ENCODE data around the gene SLC14A1.
"Not testable (repeated sequence)": the region's sequence is repeated elsewhere in the genome, so short reads cannot be mapped to it uniquely, and the experiment has no call there.

The SLC14A1 gene

DNA sequence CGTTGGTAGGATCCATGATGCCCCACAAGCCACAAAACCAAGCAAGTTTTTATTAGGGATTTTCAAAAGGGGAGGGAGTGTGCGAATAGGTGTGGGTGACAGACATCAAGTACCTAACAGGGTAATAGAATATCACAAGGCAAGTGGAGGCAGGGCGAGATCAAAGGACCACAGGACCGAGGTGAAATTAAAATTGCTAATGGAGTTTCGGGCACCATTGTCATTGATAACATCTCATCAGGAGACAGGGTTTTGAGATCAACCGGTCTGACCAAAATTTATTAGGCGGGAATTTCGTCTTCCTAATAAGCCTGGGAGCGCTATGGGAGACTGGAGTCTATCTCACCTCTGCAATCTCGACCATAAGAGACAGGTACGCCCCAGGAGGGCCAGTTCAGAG is 33.7 kb downstream of the SLC14A1 start:
- DNase-seq (ENCODE audit: low read depth in 2 of 2) = not testable (repeated sequence)

DNA sequence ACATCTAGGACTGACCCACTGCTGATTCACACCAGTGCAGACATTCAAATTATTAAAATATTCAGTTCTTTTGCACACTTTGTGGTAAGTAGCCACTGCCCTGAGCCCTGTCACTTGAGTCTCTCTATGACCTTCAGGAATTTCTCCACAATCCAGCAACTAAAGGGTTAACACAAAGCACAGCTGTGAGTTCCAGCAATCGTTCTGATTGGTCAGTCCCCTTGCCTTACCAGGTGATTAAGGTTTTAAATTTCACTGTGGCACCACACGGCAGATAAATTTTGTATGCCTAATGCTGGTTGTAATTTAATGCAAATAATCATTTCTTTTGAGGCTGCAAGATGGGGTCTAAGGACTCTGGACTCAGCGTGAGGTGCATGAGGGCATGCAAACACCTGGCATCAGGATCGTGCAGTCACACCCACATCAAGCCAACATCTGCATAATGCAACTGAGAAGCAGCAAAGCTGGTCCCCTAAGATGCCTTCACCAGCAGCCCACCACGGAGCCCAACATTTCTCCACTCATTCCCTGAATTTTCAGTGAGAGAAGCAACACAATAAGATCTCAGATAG is 36.6 kb downstream of the SLC14A1 start:
- no peak for DNase-seq (ENCODE audit: low read depth in 2 of 2)

DNA sequence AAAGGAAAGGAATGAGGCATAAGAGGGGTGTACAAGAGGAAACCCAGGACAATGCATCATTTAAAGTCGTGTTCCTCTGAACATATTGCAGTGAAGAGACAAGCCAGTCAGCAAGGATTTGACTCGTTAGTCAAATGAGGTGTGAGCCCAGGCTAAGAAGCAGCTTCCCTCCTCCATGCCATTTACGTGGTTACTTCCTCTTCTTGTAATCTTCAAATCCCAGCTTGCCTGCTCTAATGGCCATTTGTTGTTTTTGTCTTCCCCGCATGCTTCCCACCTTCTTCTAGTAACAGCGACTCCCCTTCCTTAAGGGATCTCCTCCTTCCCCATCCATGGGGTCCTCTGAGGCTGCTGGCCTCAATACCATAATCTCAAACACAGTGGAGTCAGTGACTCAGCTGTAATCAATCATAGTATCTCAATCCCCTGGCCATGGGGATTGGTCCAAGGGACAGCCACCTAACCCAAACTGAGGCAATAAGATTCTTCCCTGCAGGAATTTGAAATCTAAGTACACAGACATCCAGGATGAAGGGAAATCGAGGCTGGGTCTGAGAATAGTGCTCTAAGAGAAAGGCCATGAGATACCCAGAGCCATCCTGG is 37.6 kb downstream of the SLC14A1 start:
- DNase-seq (ENCODE audit: low read depth in 2 of 2) = no peak

DNA sequence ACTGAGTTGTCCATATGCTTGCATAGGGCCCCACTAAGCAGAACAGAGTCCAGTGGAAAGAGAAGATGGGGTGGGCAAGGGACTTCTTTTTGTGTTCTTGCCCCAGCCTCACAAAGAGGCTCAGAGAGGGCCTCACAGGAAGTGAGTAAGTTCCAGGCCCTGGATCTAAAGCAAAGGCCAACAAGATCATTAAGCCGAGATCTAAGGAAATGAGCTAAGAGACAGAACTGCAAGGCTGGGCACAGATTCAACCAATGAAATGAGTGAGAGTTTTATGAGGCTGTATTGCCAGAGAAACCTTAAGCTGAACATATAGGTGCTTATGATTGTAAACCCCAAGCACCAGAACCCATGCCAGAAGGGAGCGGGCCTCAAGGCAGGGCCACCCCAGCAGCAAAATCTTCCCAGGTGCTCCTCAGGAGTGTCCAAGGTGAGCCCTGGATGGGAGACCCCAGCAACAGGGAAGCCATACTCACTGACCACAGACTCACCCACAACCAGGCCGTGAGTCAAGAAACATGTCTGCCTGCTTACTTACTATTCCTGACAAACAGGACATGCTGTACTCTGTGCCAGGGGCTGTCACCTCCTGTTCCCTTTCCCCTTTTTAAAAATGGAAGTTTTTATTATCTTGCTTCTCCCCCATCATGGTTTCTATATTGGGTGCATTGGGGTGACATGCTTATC is 40.2 kb downstream of the SLC14A1 start:
- no peak for DNase-seq (ENCODE audit: low read depth in 2 of 2)

DNA sequence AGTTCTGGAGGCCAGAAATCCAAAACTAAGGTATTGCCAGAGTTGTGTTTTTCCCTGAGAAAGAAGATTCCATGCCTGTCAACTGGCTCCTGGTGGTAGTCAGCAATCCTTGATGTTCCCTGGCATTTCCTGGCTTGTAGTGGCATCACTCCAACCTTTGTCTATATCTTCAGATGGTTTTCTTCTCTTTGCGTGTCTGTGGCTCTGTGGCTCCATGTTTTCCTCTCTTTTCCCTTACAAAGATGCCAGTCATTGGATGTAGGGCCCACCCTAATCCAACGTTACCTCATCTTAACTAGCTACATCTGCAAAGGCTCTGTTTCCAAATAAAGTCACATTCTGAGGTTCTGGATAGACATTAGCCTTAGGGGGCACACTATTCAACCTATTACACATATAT is 41.8 kb downstream of the SLC14A1 start:
- no peak for DNase-seq (ENCODE audit: low read depth in 2 of 2)

DNA sequence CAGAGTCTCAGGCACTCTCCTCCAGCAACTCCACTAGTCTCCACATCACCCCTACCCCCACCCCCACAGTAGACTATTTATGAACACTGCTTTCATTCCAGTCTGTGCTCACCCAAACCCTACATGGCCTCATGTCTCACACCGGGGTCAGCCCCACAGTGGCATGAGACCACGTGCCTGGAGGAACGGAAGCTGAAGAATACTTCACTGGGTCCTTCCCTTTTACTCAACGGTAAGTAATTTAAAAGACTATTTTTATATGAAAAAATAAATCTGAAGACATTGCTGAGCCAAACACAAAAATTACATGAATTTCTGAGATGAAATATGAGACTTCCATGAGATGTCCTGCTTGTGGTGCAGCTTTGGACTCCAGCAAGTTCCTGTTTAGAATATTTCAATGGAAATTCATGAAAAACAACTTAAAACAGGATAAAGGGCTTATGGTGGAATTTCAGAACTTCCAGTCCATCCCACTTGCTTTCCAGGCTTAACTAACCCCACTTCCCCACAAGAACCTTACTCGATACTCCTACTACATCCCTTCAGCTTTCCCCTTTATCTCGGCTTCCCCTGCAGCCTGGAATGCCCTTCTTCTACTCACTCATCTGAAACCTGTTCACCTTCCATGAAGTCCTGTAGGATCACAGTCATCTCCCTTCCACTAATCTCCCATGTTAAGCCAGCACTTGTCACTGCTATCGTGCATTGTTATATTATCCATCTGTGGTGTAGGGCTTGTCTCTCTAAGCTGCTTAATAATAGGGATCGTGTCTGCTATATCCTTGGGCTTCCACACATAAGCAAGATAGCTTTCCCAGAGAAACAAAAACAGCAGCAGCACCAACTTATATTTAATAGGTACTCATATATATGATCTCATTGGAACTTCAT is 47.9 kb downstream of the SLC14A1 start:
- no peak for DNase-seq (ENCODE audit: low read depth in 2 of 2)

DNA sequence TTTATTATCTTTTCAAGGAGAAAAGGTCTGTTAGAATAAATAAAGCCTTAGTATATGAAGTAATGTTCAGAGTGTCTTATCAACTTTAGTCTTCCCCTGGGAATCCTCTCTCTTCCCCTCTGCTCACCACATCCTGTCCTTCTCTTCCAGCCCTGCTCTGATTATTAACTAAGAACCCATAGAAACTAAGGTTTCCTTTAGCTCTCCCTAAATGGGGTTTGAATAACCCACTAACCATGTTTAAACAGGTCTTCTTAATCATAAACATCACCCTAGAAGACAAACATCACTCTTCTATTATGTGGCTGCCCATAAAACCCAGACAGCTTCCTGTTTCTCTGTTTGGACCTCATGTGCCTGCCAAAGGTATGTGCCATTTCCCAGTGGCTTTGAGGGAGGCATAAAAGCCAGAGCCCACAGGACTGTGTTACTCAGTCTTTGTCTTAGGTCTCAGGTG is 50.1 kb downstream of the SLC14A1 start:
- no peak for DNase-seq (ENCODE audit: low read depth in 2 of 2)

DNA sequence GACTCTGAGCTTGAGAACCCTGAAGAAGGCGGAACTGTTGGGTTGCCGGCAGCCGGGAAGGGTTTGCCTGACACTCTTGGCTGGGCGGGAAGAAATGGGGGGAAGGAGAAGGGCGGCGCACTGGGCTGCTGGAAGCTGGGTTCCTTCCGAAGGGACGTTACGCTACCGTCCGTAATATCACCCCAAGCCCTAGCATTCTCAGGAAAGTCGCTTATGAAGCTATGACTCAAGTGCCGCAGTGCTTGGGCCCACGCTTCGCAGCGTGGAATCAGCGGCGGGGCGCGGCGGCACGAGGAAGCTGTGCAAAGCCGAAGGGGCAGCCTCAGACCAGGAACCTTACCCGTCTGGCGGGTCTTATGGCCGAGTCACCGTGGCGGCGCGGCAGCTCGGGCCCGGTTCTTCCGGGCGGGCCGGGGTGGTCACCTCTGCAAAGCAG is 51.3 kb downstream of the SLC14A1 start:
- DNase-seq (ENCODE audit: low read depth in 2 of 2) = peak; percentile 64 to 65

DNA sequence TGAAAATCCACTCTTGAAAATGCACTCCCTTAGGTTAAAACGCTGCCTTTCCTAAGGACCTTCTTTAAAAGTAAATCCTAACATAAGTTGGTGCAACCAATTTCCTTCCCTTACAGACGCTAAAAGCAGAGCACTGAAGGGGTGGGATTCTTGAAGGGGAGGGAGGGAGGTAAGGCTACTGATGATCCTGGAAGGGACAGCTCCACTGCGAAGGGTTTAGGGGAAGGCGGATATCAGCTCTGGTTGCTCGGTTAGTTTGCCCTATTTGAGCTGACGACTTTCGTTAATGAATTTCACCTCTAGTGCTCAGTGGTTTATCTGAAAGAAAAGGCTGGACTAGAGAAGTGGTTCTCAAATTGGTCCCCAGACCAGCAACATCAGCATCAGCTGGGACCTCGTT is 51.8 kb downstream of the SLC14A1 start:
- DNase-seq (ENCODE audit: low read depth in 2 of 2) = no peak

DNA sequence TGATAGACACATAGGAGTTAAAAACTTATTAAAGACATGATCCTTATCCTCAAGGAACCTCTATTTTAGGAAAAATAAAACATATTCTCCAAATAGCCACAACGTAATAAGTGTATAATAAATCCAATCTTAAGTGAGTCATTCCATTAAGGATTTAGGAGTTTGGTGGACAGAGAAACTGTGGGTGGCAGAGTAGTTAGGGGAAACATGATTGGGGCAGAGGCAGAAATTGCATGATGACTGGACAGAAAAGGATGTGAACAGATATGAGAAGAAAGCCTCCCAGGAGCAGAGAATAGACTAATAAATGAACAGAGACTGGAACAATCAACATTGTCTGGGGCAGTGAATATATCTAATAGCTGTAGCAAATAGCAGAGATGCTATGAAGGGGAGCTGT is 53.4 kb downstream of the SLC14A1 start:
- no peak for DNase-seq (ENCODE audit: low read depth in 2 of 2)

DNA sequence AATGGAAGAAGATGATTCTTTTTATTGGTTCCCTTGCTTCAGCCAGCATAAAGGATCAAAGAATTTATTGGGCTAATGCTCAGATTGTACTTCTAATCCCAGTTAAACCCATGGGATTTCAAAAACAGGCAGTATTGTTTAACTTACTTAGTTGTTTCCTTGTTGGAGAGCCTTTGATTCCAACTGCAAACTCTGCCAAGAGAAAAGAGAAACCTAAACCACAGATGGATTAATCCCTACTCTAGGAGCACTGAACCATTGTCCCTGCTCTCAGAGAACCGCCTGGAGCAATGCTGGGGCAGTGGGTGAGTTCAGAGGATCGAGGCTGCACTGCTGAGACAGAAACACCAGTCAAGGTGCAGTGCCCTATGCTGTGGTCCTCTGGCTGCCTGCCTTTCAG is 56.6 kb downstream of the SLC14A1 start:
- no peak for DNase-seq (ENCODE audit: low read depth in 2 of 2)

DNA sequence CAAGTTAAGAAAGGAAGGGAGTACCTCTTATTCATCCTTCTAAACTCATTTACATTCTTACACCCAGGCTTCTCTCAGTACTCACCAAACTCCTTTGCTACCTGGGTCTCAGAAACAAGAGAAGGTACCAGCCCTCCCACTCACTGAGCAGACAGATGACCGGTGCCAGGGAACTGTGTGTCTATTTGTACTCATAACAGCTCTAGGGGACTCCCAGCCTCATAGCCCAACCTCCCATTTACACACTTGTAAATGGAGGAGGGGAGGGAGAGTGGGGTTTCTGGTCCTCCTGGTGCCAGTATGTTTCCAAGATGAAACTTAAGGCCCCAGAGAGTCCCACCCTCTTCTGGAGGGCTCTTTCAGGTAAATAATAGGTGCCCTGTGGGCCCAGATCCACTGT is 58.7 kb downstream of the SLC14A1 start:
- no peak for DNase-seq (ENCODE audit: low read depth in 2 of 2)

DNA sequence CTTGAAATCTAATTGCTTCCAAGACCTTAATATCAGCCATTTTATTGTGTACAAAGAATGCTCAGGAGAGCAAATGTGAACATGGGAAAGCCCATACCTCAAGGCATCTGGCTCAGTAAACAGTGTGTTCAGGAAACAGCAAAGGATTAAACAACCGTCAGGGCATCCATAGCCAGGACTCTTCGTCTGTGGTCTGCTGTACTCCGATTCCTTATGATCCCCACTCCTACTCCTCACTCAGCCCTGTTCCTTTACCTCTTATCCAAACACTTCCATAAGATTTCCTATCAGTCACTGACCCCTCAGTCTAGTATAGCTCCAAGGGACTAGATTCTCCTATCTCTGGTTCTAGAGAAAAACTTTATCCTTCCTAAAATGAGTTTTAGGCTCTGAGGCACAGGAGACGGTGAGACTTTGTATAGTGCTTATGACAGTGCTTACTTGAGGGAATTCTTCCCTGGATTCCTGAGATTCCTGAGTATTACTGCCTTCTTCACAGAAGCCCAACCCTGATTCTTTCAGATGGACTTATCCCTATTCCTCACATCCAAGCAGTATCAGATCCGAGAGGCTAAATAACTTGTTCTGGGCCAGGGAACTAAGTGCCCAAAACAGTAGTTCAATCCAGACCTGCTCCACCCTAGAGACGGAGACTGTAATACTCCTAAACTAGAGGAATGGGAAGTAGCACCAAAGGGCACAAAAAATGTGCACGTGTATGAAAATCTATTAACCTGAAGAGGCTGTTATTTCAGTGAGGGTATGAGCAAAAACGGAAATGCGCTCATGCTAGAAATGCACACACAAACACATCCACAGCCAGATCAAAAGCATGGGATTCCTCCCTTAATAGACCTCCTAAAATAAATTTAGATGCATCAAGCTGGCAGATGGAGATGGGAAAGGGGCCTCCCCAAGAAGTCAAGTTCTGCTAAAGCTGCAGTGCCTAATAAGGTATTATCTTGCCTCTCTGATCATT is 59.4 kb downstream of the SLC14A1 start:
- DNase-seq (ENCODE audit: low read depth in 2 of 2) = no peak

DNA sequence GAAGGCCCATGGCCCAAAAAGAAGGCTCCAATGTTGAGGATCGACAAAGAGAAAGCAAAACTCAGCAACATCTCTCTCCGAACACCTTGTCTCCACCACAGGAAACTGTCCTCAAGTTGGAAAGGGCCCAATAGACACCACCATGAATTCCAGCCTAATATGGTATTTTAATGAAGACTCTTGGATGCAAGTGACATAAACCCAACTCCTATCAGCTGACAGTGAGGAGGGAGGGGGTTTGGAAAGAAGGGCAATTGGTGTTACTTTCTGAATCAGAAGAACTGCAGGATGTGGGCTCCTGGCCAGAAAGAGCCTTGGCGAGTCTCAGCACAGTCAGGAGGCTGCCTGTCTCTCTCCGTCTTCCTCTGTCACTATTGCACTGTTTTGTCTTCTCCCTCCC is 61.2 kb downstream of the SLC14A1 start:
- no peak for DNase-seq (ENCODE audit: low read depth in 2 of 2)

DNA sequence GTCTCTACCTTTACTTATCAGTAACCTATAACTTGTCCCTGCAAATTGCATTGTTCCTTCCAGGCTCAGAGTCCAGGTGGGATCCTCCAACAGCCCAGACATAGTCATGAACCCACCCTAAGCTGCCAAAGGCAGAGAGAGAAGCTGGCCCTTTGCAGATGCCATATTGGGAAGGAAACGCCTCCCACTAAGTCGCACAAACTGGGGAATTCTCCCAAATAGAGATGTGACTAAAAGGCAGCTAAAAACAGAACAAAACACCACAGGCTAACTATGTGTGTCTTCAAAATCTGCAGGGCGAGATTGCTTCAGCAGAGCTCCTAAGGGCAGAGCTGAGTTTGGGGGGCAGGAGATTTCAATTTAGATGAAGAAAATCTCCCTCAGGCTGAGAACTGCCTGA is 63.0 kb downstream of the SLC14A1 start:
- no peak for DNase-seq (ENCODE audit: low read depth in 2 of 2)

DNA sequence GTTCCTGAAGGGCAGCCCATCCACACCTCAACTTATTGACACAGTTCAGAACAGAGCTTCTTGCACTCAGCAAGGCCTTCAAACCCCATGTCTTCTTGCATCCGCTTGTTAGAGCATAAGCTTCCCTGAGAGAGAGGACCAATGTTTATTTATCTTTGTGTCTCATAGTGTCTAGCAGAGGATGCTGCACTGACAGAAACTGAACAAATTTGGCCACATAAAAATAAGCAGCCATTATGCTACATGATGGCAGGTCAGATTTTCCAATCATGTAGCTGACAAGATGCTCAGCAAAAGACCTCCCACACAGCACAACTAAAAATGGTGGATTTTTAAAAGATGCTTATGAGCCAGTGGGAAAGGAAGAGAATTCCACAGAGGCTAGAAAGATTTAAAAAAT is 63.4 kb downstream of the SLC14A1 start:
- no peak for DNase-seq (ENCODE audit: low read depth in 2 of 2)

DNA sequence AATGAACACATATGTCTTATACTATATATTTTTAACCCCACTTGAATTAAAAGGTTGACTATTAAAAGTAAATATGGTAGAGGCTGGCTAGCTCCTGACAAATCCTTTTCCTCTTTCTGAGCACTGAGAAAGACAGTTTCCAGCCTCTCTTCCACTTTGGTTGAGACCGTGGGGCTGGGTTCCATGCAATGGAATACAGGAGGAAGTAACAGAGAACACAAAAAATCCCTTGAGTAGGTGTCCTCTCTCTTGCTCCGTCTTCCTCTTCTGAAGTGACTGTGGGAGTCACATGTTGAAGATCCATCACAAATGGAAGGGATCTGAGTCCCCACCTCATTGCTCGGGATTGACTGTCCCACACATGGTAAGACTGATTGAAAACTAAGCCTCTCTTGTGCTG is 64.9 kb downstream of the SLC14A1 start:
- DNase-seq (ENCODE audit: low read depth in 2 of 2) = no peak

DNA sequence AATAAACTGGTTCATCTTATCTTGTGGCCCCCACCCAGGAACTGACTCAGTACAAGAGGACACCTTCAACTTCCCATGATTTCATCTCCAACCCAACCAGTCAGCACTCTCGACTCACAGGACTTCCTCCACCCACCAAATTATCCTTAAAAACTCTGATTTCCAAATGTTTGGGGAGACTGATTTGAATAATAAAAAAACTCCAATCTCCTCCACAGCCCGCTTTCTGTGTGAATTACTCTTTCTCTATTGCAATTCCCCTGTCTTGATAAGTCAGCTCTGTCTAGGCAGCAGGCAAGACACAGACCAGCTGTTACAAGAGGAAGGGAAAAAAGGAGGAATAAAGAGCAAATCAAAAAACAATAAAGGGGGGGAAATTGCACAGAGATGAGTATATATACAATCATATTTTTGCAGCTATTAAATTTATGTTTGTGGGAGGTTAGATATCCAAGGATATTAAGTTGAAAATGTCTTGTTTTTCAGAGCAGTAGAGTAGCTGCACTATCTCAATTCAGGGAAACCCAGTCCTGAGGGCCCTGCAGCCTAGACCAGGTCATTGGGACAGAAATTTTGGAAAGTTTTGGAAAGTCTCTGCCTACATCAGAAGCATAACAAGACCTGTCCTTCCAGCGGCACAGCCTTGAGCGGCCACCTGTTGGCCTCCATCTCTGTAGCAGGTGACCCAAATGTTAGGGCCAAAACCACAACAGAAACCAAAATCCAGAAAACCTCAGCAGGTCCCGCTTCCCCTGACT is 68.7 kb downstream of the SLC14A1 start:
- DNase-seq (ENCODE audit: low read depth in 2 of 2) = no peak

DNA sequence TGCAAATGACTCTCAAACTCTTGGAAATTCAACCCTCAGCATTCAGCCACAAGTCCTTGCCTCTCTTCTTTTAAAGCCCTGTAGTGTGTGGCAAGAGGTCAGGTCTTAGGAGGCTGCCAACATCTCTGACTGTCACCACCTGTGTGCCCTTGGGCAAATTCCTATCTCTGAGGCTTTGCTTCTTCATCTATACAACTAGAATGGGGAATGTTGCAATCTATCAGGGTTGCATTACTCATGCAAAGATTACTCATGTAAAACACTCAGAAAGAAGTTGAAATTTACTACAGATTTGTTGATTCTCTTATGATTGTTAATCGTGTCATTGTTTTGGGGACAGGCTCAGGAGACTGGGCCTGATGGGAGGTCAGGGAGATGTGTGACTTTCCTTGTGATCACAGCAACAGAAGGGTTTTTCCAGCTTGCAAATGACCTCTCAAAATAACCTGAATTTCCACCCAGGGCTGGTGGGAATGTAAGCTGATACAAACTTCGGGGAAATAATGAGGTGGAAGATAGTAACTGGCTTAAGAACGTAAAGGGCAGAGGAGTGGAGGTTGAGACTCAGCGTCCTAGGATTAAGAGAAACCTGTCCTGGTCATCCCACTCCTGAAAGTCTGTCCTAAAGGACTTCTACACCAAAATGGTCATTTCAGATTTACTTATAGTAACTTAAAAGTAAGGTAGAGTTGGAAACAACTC is 69.4 kb downstream of the SLC14A1 start:
- DNase-seq (ENCODE audit: low read depth in 2 of 2) = no peak
